Smooth muscle cell (in vitro differentiated cells): ENCODE measurements around the gene TEX2. TPM values are rescaled to one million over a fixed set of nuclear protein-coding genes. Genes with fewer than 3 reads are reported as not detected.

Source experiments
- DNase-seq: peaks from one replicate; lab custom pipeline; 2025; ENCODE audit not compliant: unreplicated experiment; lab: John Stamatoyannopoulos, UW
- H2AFZ ChIP-seq: fragments of 200-600 bp; sonication (generic); 2 replicates; pipeline ENCODE4 v1.6.0; 2016; ENCODE audit warnings: antibody characterized with exemption, low read depth, mild to moderate bottlenecking
- H3F3A ChIP-seq: fragments of 200-600 bp; sonication (generic); 2 replicates; pipeline ENCODE4 v1.6.0; 2017; ENCODE audit warnings: antibody characterized with exemption, low read depth
- H3K27ac ChIP-seq: fragments of 200-600 bp; sonication (generic); 2 replicates; pipeline ENCODE4 v1.5.1; 2016; ENCODE audit warnings: low read depth, mild to moderate bottlenecking
- H3K27me3 ChIP-seq: fragments of 200-600 bp; sonication (generic); 2 replicates; pipeline ENCODE4 v1.6.1; 2016; ENCODE audit warnings: low read depth, mild to moderate bottlenecking
- H3K36me3 ChIP-seq: fragments of 200-600 bp; sonication (generic); 2 replicates; pipeline ENCODE4 v1.5.1; 2016; ENCODE audit warnings: low read depth
- H3K4me1 ChIP-seq: fragments of 200-600 bp; sonication (generic); 2 replicates; pipeline ENCODE4 v1.5.1; 2016; ENCODE audit warnings: low read depth
- H3K4me2 ChIP-seq: fragments of 200-600 bp; sonication (generic); 2 replicates; pipeline ENCODE4 v1.6.0; 2016; ENCODE audit warnings: mild to moderate bottlenecking
- H3K4me3 ChIP-seq: fragments of 200-600 bp; sonication (generic); 2 replicates; pipeline ENCODE4 v1.5.1; 2016; ENCODE audit warnings: mild to moderate bottlenecking
- H3K79me2 ChIP-seq: fragments of 200-600 bp; sonication (generic); 2 replicates; pipeline ENCODE4 v1.6.0; 2016; ENCODE audit warnings: low read depth, mild to moderate bottlenecking
- H3K9ac ChIP-seq: fragments of 200-600 bp; sonication (generic); 2 replicates; pipeline ENCODE4 v1.6.0; 2016; ENCODE audit warnings: low read depth
- H3K9me3 ChIP-seq: fragments of 200-600 bp; sonication (generic); replicated peaks from 2 replicates; pipeline ENCODE4 v1.5.1; 2016; ENCODE audit warnings: low read depth
- H4K20me1 ChIP-seq: fragments of 200-600 bp; sonication (generic); 2 replicates; pipeline ENCODE4 v1.6.0; 2016; ENCODE audit warnings: low read depth
- CTCF ChIP-seq: fragments of 200-600 bp; sonication (generic); IDR thresholded peaks from 2 replicates; pipeline ENCODE4 v1.5.1; 2017; ENCODE audit warnings: borderline replicate concordance, mild to moderate bottlenecking, antibody characterized with exemption; ENCODE audit not compliant: insufficient read depth, poor library complexity, severe bottlenecking
- WGBS: methylation state at CpG from one replicate; pipeline ENCODE4 v1.1.7; 2016; ENCODE audit warnings: low lambda C conversion rate; 5-methylcytosine and 5-hydroxymethylcytosine counted together
- polyA plus RNA-seq: library from polyadenylated mRNA; unstranded; fragments of >200 nt; fragmentation: Nextera tagmentation; extraction: Ambion mirVana; gene quantifications from 2 replicates; pipeline ENCODE4 v1.2.1, GENCODE V29; 2016
- total RNA-seq: library from RNA; depleted of rRNA; stranded (reverse); fragments of >200 nt; gene quantifications from 2 replicates; pipeline ENCODE4 v1.2.3, GENCODE V29; 2014

TEX2 gene
- total and polyA plus RNA-seq, 2 experiments from 2014 or later = 8.6 to 26.2 TPM

DNA sequence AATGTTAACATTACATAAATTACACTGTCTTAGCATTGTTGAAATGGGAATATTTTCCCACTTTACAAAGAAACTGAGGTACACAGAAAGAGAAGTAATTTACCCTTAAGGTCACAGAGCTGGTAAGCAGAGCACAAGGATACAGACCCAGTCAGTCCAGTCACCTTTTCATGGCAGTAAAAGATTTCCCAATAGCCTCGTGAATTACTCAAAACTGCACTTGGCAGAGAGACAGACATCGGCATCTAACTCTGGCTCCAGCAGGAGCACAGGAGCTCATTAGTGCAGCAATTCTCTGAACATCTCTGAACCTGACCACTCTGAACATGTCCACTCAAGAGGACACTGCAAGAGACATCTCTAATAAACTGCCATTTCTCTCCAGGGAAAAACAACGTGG lies 3.1 kb downstream of the TEX2 start:
- no peak for TF ChIP-seq CTCF
- DNase-seq = no peak
- H2AFZ ChIP-seq = no peak overlapping the region
- H3K4me1 ChIP-seq = peaks cover 24% of the 10 kb centered on the region
- no peak overlapping the region for H3K4me3 ChIP-seq
- H3F3A ChIP-seq = peaks cover 13% of the 10 kb centered on the region
- no peaks in the 10 kb centered on the region for H3K9me3 ChIP-seq
- H4K20me1 ChIP-seq = peaks cover 49% of the 10 kb centered on the region
- no peak overlapping the region for H3K9ac ChIP-seq
- no peak overlapping the region for H3K27ac ChIP-seq
- no peaks in the 10 kb centered on the region for H3K27me3 ChIP-seq
- H3K4me2 ChIP-seq = no peak overlapping the region
- WGBS = 66% methylated on average over 3 of the region's 3 CpGs
- H3K79me2 ChIP-seq = peaks cover 68% of the 10 kb centered on the region
- H3K36me3 ChIP-seq = no peaks in the 10 kb centered on the region

DNA sequence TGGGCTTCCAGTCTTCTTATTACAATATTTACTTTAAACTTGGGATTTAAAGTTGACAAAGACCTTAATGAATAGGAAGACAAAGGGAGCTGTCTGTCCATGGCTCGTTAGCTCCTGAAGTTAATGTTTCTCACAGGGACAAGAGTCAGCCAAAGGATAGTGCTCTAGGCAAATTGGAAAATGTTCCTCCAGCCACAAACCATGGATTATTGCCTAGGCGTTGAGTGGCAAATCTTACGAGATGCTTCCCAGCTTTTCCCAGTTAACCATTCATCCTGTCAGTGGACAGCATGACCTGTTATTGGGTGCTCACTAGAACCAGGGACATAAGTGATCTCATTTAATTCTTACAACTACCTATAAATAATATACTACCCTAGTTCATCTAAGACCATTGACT lies 3.6 kb downstream of the TEX2 start:
- Histone ChIP-seq H2AFZ (no peak overlapping the region), H3K27ac (no peak overlapping the region), H3K79me2 (peaks cover 73% of the 10 kb centered on the region), H3K4me2 (no peak overlapping the region), H3K4me3 (no peak overlapping the region), H4K20me1 (peaks cover 49% of the 10 kb centered on the region), H3K9ac (no peak overlapping the region), H3K4me1 (peaks cover 24% of the 10 kb centered on the region), H3K36me3 (no peaks in the 10 kb centered on the region), H3K27me3 (no peaks in the 10 kb centered on the region), H3F3A (peaks cover 13% of the 10 kb centered on the region), H3K9me3 (no peaks in the 10 kb centered on the region)
- WGBS = 80% methylated on average over 3 of the region's 3 CpGs
- DNase-seq = no peak
- no peak for TF ChIP-seq CTCF

DNA sequence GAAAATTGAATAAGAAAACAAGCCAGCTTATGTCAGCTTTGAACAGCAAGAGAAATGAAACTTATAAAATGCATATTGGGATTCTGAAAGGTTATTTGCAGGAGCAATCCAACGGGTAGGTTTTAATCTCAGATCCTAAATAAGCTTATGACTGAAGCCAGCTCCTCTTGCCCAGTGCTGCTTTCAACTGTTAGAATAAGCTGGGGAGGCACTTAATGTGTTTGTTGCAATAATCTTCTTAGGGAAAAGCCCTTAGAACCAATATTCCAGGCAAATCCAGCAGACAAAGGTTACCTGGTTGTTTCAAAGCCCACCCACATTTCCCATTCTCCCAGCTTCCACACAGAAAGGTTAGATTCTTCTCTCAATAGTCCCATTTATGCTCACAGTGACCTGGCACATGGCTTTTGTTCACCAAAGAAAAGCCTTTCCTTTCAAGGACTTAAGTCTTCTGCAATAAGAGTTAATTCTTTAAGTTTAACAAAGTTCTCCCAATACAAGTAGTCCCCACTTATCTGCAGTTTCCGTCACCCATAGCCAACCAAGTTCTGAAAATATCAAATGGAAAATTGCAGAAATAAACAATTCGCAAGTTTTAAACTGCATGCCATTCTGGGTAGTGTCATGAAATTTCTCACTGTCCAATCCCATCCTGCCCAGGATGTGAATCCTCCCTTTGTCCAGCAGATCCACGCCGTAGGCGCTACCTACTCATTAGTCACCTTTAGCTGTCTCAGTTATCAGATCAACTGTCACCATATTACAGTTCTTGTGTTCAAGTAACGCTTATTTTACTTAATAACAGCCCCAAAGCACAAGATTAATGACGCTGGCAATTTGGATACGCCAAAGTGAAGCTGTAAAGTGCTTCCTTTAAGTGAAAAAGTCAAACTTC lies 5.9 kb downstream of the TEX2 start:
- Histone ChIP-seq H3K36me3 (no peaks in the 10 kb centered on the region), H3K27me3 (no peaks in the 10 kb centered on the region), H3K27ac (peak overlapping the region; percentile 59), H3K4me1 (peaks cover 32% of the 10 kb centered on the region), H3K9me3 (no peaks in the 10 kb centered on the region), H4K20me1 (peaks cover 49% of the 10 kb centered on the region), H3F3A (peaks cover 6% of the 10 kb centered on the region), H3K9ac (no peak overlapping the region), H3K4me2 (no peak overlapping the region), H3K79me2 (peaks cover 96% of the 10 kb centered on the region), H3K4me3 (no peak overlapping the region), H2AFZ (no peak overlapping the region)
- no peak for TF ChIP-seq CTCF
- DNase-seq = no peak
- WGBS = 65% methylated on average over 9 of the region's 9 CpGs
